Measurements from ENCODE around the gene SLC45A2.
A peak's percentile ranks its signal among the peaks of the same experiment; 100 is the strongest.
"Not testable (repeated sequence)": the region's sequence is repeated elsewhere in the genome, so short reads cannot be mapped to it uniquely, and the experiment has no call there.

The SLC45A2 gene

DNA sequence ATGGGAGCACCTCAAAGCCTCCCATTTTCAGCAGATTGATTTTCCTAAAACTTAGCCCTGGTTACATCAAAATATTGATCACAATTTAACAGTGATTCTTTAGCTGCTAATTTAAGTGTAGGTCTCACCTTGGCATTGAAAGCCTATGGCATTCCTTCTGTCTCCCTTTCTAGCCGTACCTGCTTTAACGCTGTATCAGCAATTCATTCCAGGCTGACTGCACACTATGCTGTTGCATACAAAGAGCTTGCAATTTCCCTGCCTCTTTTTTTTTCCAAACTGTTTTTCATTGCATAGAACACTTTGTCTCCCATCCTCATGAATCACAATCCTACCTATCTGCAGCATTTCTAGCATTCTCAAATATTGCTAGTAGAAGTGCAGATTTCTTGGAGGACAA is 32.3 kb upstream of the SLC45A2 start:
- Histone ChIP-seq H3K36me3 (ENCODE audit: control insufficient read depth, insufficient read depth, low read length) (no peaks in the 10 kb centered on the region), H3K4me3 (ENCODE audit: low read depth, low read length) (no peak overlapping the region), H3K27ac (ENCODE audit: low read depth, low read length) (no peak overlapping the region), H3K4me1 (ENCODE audit: control insufficient read depth, insufficient read depth, low read length) (no peaks in the 10 kb centered on the region), H3K27me3 (ENCODE audit: control insufficient read depth, insufficient read depth, low read length) (no peaks in the 10 kb centered on the region), H3K9ac (ENCODE audit: low read depth, low read length) (no peak overlapping the region), H3K9me3 (ENCODE audit: control insufficient read depth, insufficient read depth, low read length) (no peaks in the 10 kb centered on the region)

DNA sequence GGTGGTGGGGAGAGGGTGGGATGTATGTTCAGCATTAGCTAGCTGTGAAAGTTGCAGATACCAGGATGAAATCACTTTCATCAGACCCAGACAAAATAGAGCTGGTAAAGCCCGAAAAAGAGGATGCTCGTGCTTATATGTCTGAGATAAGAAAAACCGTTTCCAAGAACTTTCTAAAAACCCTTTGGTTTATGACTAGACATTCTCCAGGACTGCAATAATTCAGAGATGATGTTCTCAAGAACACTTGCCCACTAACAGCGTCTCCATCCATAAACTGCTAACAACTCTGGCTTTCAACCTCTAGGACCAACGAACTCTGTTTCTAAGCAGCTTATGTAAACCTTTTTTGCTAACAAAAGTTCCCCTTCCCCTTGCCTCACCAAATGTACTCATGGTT is 31.7 kb upstream of the SLC45A2 start:
- Histone ChIP-seq H3K27me3 (ENCODE audit: control insufficient read depth, insufficient read depth, low read length) (no peaks in the 10 kb centered on the region), H3K4me1 (ENCODE audit: control insufficient read depth, insufficient read depth, low read length) (no peaks in the 10 kb centered on the region), H3K27ac (ENCODE audit: low read depth, low read length) (no peak overlapping the region), H3K9ac (ENCODE audit: low read depth, low read length) (no peak overlapping the region), H3K4me3 (ENCODE audit: low read depth, low read length) (no peak overlapping the region), H3K36me3 (ENCODE audit: control insufficient read depth, insufficient read depth, low read length) (no peaks in the 10 kb centered on the region), H3K9me3 (ENCODE audit: control insufficient read depth, insufficient read depth, low read length) (no peaks in the 10 kb centered on the region)

DNA sequence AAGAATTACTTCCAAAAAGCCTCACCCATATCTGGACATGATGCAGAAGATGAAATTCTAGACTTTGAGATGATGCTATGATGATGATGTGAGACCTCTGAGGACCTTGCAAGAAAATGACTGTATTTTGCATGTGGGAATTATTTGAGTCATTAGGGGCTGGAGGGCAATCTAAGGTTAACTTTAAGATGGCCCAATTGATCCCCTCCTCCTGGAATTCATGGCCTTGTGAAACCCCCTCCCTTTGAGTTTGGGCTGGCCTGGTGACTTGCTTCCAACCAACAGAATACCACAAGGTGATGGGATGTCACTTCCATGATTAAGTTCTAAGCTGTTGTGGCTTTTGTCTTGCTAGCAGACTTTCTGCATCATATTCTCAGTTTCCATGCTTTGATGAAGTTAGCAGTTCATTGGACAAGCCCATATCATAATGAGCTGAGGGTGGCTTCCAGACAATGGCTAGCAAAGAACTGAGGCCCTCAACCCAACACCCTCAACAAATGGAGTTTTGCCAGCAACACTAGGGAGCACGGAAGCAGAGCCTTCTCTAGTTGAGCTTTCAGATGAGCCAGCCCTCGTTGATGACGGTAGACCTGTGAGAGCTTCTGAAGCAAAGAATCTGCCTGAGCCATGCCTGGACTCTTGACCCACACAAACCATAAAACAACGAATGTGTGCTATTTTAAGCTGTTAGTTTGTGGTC is 30.8 kb upstream of the SLC45A2 start:
- Histone ChIP-seq H3K27ac (ENCODE audit: low read depth, low read length) (no peak overlapping the region), H3K27me3 (ENCODE audit: control insufficient read depth, insufficient read depth, low read length) (no peaks in the 10 kb centered on the region), H3K4me1 (ENCODE audit: control insufficient read depth, insufficient read depth, low read length) (no peaks in the 10 kb centered on the region), H3K9ac (ENCODE audit: low read depth, low read length) (no peak overlapping the region), H3K36me3 (ENCODE audit: control insufficient read depth, insufficient read depth, low read length) (no peaks in the 10 kb centered on the region), H3K9me3 (ENCODE audit: control insufficient read depth, insufficient read depth, low read length) (no peaks in the 10 kb centered on the region), H3K4me3 (ENCODE audit: low read depth, low read length) (no peak overlapping the region)

DNA sequence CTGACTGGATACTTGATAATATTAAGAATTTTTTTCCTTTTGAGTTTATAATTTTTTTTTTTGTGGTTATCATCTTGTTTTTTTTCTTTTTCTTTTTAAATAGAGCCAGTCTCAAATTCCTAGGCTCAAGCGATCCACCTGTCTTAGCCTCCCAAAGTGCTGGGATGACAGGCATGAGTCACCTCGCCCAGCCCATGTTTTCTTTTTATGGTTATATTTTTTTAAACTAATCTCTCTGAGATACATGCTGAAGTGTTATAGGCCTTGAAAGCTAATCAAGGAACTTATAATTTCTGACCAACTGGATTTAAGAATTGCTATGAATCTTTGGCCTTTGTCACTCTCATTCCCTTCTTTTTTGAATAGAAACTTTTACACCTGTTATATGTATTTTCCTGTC is 30.1 kb upstream of the SLC45A2 start:
- Histone ChIP-seq H3K4me1 (ENCODE audit: control insufficient read depth, insufficient read depth, low read length) (no peaks in the 10 kb centered on the region), H3K9ac (ENCODE audit: low read depth, low read length) (no peak overlapping the region), H3K27ac (ENCODE audit: low read depth, low read length) (no peak overlapping the region), H3K9me3 (ENCODE audit: control insufficient read depth, insufficient read depth, low read length) (no peaks in the 10 kb centered on the region), H3K36me3 (ENCODE audit: control insufficient read depth, insufficient read depth, low read length) (no peaks in the 10 kb centered on the region), H3K27me3 (ENCODE audit: control insufficient read depth, insufficient read depth, low read length) (no peaks in the 10 kb centered on the region), H3K4me3 (ENCODE audit: low read depth, low read length) (no peak overlapping the region)

DNA sequence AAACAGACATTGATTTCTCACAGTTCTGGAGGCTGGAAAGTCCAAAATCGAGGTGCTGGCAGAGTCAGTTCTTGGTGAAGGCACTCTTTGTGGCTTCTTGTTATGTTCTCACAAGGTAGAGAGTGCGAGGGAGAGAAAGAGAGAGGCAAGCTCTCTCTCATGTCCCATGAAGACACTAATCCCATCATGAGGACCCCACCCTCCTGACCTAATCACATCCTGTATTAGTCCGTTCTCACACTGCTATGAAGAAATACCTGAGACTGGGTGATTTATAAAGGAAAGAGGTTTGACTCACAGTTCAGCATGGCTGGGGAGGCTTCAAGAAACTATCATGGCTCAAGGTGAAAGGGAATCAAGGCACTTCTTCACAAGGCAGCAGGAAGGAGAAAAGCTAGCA is 29.1 kb upstream of the SLC45A2 start:
- H3K27me3 ChIP-seq (ENCODE audit: control insufficient read depth, insufficient read depth, low read length): no peaks in the 10 kb centered on the region
- peaks cover 7% of the 10 kb centered on the region; the same call in 1 of the 2 replicates for H3K4me1 ChIP-seq (ENCODE audit: control insufficient read depth, insufficient read depth, low read length)
- no peak overlapping the region for H3K9ac ChIP-seq (ENCODE audit: low read depth, low read length)
- no peaks in the 10 kb centered on the region for H3K36me3 ChIP-seq (ENCODE audit: control insufficient read depth, insufficient read depth, low read length)
- no peaks in the 10 kb centered on the region for H3K9me3 ChIP-seq (ENCODE audit: control insufficient read depth, insufficient read depth, low read length)
- H3K4me3 ChIP-seq (ENCODE audit: low read depth, low read length): no peak overlapping the region
- H3K27ac ChIP-seq (ENCODE audit: low read depth, low read length): no peak overlapping the region

DNA sequence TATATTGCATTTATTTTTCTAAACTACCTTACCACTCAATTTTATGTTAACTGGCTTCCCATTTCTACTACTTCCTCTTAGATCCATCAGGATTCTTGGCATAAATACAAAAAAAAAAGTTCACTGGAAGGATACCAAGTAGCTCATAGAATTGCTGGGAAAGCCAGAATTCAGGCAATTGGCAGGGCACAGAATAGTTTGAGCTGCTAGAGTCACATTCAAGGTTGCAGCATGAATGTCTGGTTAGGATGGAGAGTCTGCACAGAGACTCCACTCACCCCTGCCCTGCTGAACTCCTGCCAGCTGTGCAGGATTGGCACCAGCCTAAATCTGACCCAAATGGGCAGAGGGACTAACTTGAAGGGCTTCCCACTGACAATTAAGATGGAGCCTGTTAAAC is 28.3 kb upstream of the SLC45A2 start:
- no peak overlapping the region for H3K4me3 ChIP-seq (ENCODE audit: low read depth, low read length)
- H3K27me3 ChIP-seq (ENCODE audit: control insufficient read depth, insufficient read depth, low read length): no peaks in the 10 kb centered on the region
- H3K9ac ChIP-seq (ENCODE audit: low read depth, low read length): no peak overlapping the region
- no peaks in the 10 kb centered on the region for H3K36me3 ChIP-seq (ENCODE audit: control insufficient read depth, insufficient read depth, low read length)
- no peaks in the 10 kb centered on the region for H3K9me3 ChIP-seq (ENCODE audit: control insufficient read depth, insufficient read depth, low read length)
- no peak overlapping the region for H3K27ac ChIP-seq (ENCODE audit: low read depth, low read length)
- H3K4me1 ChIP-seq (ENCODE audit: control insufficient read depth, insufficient read depth, low read length): peaks cover 7% of the 10 kb centered on the region; the same call in 1 of the 2 replicates

DNA sequence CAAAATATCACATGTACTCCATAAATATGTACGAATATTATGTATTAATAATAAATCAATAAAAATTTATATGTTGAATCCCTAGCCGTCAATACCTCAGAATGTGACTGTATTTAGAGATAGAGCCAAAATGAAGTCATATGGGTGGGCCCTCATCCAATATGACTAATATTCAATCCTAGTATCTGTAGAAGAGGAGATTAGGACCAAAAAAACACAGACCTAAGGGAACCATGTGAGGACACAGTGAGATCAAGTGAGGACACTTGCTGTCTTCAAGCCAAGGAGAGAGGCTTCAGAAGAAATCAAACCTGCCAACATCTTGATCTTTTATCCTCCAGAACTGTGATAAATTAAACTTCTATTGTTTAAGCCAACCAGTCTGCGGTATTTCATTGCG is 27.0 kb upstream of the SLC45A2 start:
- Histone ChIP-seq H3K9me3 (ENCODE audit: control insufficient read depth, insufficient read depth, low read length) (no peaks in the 10 kb centered on the region), H3K4me1 (ENCODE audit: control insufficient read depth, insufficient read depth, low read length) (peaks cover 15% of the 10 kb centered on the region), H3K9ac (ENCODE audit: low read depth, low read length) (no peak overlapping the region), H3K27me3 (ENCODE audit: control insufficient read depth, insufficient read depth, low read length) (no peaks in the 10 kb centered on the region), H3K36me3 (ENCODE audit: control insufficient read depth, insufficient read depth, low read length) (no peaks in the 10 kb centered on the region), H3K4me3 (ENCODE audit: low read depth, low read length) (no peak overlapping the region), H3K27ac (ENCODE audit: low read depth, low read length) (no peak overlapping the region)

DNA sequence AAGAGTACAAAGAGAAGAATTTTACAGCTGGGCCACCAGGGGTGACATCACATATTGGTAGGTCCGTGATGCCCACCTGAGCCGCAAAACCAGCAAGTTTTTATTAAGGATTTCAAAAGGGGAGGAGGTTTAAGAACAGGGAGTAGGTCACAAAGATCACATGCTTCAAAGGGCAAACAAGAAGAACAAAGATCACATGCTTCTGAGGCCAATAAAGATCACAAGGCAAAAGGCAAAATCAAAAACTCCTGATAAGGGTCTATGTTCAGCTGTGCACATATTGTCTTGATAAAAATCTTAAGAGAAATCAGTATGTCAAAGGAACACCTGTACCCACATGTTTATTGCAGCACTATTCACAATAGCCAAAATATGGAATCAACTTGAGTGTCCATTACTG is 25.7 kb upstream of the SLC45A2 start:
- not testable (repeated sequence) for H3K9ac ChIP-seq (ENCODE audit: low read depth, low read length); H3K9me3 ChIP-seq (ENCODE audit: control insufficient read depth, insufficient read depth, low read length); H3K4me3 ChIP-seq (ENCODE audit: low read depth, low read length); H3K27ac ChIP-seq (ENCODE audit: low read depth, low read length); H3K27me3 ChIP-seq (ENCODE audit: control insufficient read depth, insufficient read depth, low read length); H3K36me3 ChIP-seq (ENCODE audit: control insufficient read depth, insufficient read depth, low read length)
- H3K4me1 ChIP-seq (ENCODE audit: control insufficient read depth, insufficient read depth, low read length): peaks cover 15% of the 10 kb centered on the region

DNA sequence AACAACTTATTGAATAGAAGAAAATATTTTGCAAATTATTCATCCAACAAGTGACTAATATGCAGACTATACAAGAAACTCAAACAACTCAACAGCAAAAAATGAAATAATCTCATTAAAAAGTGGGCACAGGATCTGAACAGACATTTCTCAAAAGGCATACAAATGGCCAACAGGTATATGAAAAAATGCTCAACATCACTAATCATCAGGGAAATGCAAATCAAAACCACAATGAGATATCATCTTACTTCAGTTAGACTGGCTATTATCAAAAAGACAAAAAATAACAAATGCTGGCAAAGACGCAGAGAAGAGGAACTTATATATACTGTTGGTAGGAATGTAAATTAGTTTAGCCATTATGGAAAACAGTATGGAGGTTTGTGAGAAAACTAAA is 25.1 kb upstream of the SLC45A2 start:
- Histone ChIP-seq H3K4me3 (ENCODE audit: low read depth, low read length) (no peak overlapping the region), H3K36me3 (ENCODE audit: control insufficient read depth, insufficient read depth, low read length) (peaks cover 6% of the 10 kb centered on the region; the same call in 1 of the 2 replicates), H3K27me3 (ENCODE audit: control insufficient read depth, insufficient read depth, low read length) (no peaks in the 10 kb centered on the region), H3K9me3 (ENCODE audit: control insufficient read depth, insufficient read depth, low read length) (no peaks in the 10 kb centered on the region), H3K9ac (ENCODE audit: low read depth, low read length) (no peak overlapping the region), H3K4me1 (ENCODE audit: control insufficient read depth, insufficient read depth, low read length) (peaks cover 15% of the 10 kb centered on the region), H3K27ac (ENCODE audit: low read depth, low read length) (no peak overlapping the region)

DNA sequence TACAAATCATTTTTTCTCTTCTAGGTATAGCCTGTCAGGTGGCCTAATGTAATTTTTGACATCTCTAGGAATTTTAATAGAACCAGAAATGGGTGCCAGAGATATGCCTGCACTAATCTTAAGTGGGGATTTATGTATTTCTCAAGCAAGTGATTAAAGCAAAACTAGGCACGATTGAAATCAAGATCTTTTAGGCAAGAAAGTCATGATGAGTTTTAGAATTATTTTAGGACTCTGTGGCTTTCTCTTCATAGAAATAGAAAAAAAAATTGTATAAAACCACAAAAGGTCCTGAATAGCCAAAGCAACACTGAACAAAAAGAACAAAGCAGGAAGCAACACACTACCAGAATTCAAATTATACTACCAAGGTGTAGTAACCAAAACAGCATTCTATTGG is 24.3 kb upstream of the SLC45A2 start:
- Histone ChIP-seq H3K4me3 (ENCODE audit: low read depth, low read length) (peak overlapping the region; percentile 91), H3K36me3 (ENCODE audit: control insufficient read depth, insufficient read depth, low read length) (peaks cover 13% of the 10 kb centered on the region), H3K9ac (ENCODE audit: low read depth, low read length) (peak overlapping the region; percentile 94; the same call in 1 of the 2 replicates), H3K9me3 (ENCODE audit: control insufficient read depth, insufficient read depth, low read length) (no peaks in the 10 kb centered on the region), H3K27ac (ENCODE audit: low read depth, low read length) (peak overlapping the region; percentile 99), H3K27me3 (ENCODE audit: control insufficient read depth, insufficient read depth, low read length) (no peaks in the 10 kb centered on the region), H3K4me1 (ENCODE audit: control insufficient read depth, insufficient read depth, low read length) (peaks cover 15% of the 10 kb centered on the region)

DNA sequence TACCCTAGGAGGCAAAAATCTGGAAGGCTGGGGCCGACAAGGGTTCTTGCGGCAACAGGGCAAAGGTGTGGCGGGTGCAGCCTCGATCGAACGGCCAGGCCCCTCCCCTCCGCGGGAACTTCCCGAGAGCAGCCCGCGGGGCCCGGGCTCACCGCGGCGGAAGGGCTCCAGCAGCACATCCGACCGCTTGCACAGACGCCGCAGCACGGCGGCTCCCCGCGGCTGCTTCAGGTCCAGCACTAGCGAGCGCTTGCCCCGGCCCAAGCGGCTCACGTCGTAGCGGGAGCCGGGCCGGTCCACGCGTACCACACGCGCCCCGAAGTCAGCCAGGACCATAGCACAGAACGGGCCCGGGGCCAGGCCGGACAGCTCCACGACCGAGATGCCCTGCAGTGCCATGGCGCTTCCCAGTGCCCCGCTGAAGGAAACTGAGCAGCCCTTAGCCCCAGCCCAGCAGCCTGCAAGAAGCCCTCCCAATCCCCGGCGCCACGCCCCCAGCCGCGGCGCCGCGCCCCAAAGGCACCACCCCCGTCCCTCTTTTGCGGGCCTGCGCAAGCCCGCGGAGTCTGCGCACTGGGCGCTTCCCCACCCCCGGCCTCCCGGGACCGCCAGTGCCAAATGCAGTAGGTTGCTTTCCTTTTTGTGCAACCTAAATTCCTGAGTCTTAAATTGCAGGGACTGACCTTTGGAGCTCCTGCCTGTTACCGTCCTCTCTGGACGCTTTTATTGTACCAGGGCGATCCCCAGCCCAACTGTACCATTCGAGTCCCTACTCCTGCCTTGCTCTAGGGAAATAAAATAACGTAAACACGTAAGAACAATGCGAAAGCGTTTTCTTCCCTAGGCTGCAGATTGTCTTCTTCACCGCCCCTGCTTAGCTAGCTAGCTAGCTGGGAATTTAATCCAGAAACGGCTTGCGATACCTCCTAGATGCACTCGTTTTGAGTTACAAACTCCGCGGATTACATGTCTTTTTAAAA is 23.4 kb upstream of the SLC45A2 start, which contains the start of gene AMACR:
TSS of gene AMACR (minus strand) at position 430 of the 980 bp plus-strand sequence. CDS start at position 399, 31 bp downstream.
- H3K36me3 ChIP-seq (ENCODE audit: control insufficient read depth, insufficient read depth, low read length): peaks cover 21% of the 10 kb centered on the region
- peak within 1 kb of the TSS; percentile 99 for H3K27ac ChIP-seq (ENCODE audit: low read depth, low read length)
- no peaks in the 10 kb centered on the region for H3K27me3 ChIP-seq (ENCODE audit: control insufficient read depth, insufficient read depth, low read length)
- H3K9ac ChIP-seq (ENCODE audit: low read depth, low read length): peak within 1 kb of the TSS; percentile 94
- H3K4me1 ChIP-seq (ENCODE audit: control insufficient read depth, insufficient read depth, low read length): peaks cover 15% of the 10 kb centered on the region
- peak within 1 kb of the TSS; percentile 91 for H3K4me3 ChIP-seq (ENCODE audit: low read depth, low read length)
- H3K9me3 ChIP-seq (ENCODE audit: control insufficient read depth, insufficient read depth, low read length): no peaks in the 10 kb centered on the region
